H9 (cell line): ENCODE data around the gene ARHGEF9. TPM values are rescaled to one million over a fixed set of nuclear protein-coding genes. Genes with fewer than 3 reads are reported as not detected.

Source experiments
- DNase-seq: peaks from one replicate; pipeline ENCODE4 v3.0.0-alpha.2; 2017
- H2AFZ ChIP-seq: one replicate; pipeline ENCODE4 v1.6.1; 2013; ENCODE audit warnings: mild to moderate bottlenecking, low read length, control low read depth, moderate library complexity
- H2AK5ac ChIP-seq: 2 replicates; pipeline ENCODE4 v1.6.1; 2013; ENCODE audit warnings: low read length, control low read depth, mixed read lengths; ENCODE audit not compliant: insufficient read length
- H2BK120ac ChIP-seq: one replicate; pipeline ENCODE4 v1.6.1; 2013; ENCODE audit warnings: low read depth, mild to moderate bottlenecking, low read length, control low read depth, inconsistent platforms; ENCODE audit not compliant: poor library complexity, severe bottlenecking
- H2BK12ac ChIP-seq: 2 replicates; pipeline ENCODE4 v1.6.1; 2013; ENCODE audit warnings: low read length, control low read depth, mixed read lengths, low read depth; ENCODE audit not compliant: insufficient read length
- H2BK15ac ChIP-seq: 2 replicates; pipeline ENCODE4 v1.6.1; 2013; ENCODE audit warnings: low read depth, low read length, control low read depth
- H2BK20ac ChIP-seq: one replicate; pipeline ENCODE4 v1.6.1; 2013; ENCODE audit warnings: low read depth, mild to moderate bottlenecking, low read length, control low read depth, inconsistent platforms; ENCODE audit not compliant: poor library complexity, severe bottlenecking
- H2BK5ac ChIP-seq: 2 replicates; pipeline ENCODE4 v1.6.1; 2013; ENCODE audit warnings: low read length, control low read depth, mixed read lengths; ENCODE audit not compliant: insufficient read length
- H3K14ac ChIP-seq: 2 replicates; pipeline ENCODE4 v1.6.1; 2013; ENCODE audit warnings: low read length, control low read depth; ENCODE audit not compliant: insufficient read depth
- H3K18ac ChIP-seq: 2 replicates; pipeline ENCODE4 v1.6.1; 2013; ENCODE audit warnings: low read depth, mild to moderate bottlenecking, mixed read lengths, low read length, control low read depth; ENCODE audit not compliant: insufficient read length
- H3K23ac ChIP-seq: 2 replicates; pipeline ENCODE4 v1.6.1; 2013; ENCODE audit warnings: low read length, control low read depth, mixed read lengths, low read depth; ENCODE audit not compliant: insufficient read length
- H3K23me2 ChIP-seq: 2 replicates; pipeline ENCODE4 v1.6.1; 2013; ENCODE audit warnings: low read depth, mild to moderate bottlenecking, mixed read lengths, low read length, control low read depth; ENCODE audit not compliant: insufficient read length, poor library complexity, severe bottlenecking
- H3K27ac ChIP-seq: 2 replicates; pipeline ENCODE4 v1.5.1; 2013; ENCODE audit warnings: low read length, control low read depth, mixed read lengths, low read depth; ENCODE audit not compliant: insufficient read length
- H3K27me3 ChIP-seq: 2 replicates; pipeline ENCODE4 v1.6.1; 2013; ENCODE audit warnings: low read length, control low read depth, inconsistent platforms; ENCODE audit not compliant: insufficient read depth
- H3K4ac ChIP-seq: 2 replicates; pipeline ENCODE4 v1.6.1; 2013; ENCODE audit warnings: low read depth, mild to moderate bottlenecking, control low read depth, inconsistent platforms, low read length, moderate library complexity
- H3K4me1 ChIP-seq: 2 replicates; pipeline ENCODE4 v1.6.1; 2013; ENCODE audit warnings: low read length, control low read depth, inconsistent platforms; ENCODE audit not compliant: insufficient read depth
- H3K4me2 ChIP-seq: 2 replicates; pipeline ENCODE4 v1.6.1; 2013; ENCODE audit warnings: low read length, control low read depth, mixed read lengths; ENCODE audit not compliant: insufficient read length, insufficient read depth
- H3K56ac ChIP-seq: 2 replicates; pipeline ENCODE4 v1.6.1; 2013; ENCODE audit warnings: low read depth, mild to moderate bottlenecking, mixed read lengths, low read length, control low read depth; ENCODE audit not compliant: insufficient read length
- H3K79me1 ChIP-seq: 2 replicates; pipeline ENCODE4 v1.6.1; 2013; ENCODE audit warnings: low read depth, mild to moderate bottlenecking, moderate library complexity, low read length, control low read depth, inconsistent platforms; ENCODE audit not compliant: insufficient read depth, poor library complexity, severe bottlenecking
- H3K79me2 ChIP-seq: 2 replicates; pipeline ENCODE4 v1.6.1; 2013; ENCODE audit warnings: low read length, control low read depth, inconsistent platforms; ENCODE audit not compliant: insufficient read depth
- H3K9ac ChIP-seq: 2 replicates; pipeline ENCODE4 v1.6.1; 2013; ENCODE audit warnings: low read length, control low read depth, mixed read lengths; ENCODE audit not compliant: insufficient read length; ENCODE audit errors: extremely low read depth
- H3K9me3 ChIP-seq: one replicate; pipeline ENCODE4 v1.6.1; 2013; ENCODE audit warnings: low read depth, low read length, inconsistent platforms; ENCODE audit not compliant: control insufficient read depth
- H3T11ph ChIP-seq: one replicate; pipeline ENCODE4 v1.6.1; 2013; ENCODE audit warnings: mild to moderate bottlenecking, low read length, control low read depth, inconsistent platforms
- H4K20me1 ChIP-seq: one replicate; pipeline ENCODE4 v1.6.1; 2013; ENCODE audit not compliant: control insufficient read depth, insufficient read length, insufficient read depth
- H4K5ac ChIP-seq: 2 replicates; pipeline ENCODE4 v1.6.1; 2013; ENCODE audit warnings: low read depth, mild to moderate bottlenecking, mixed read lengths, low read length, control low read depth; ENCODE audit not compliant: insufficient read length
- H4K8ac ChIP-seq: replicated peaks from 2 replicates; pipeline ENCODE4 v1.6.1; 2013; ENCODE audit warnings: low read length, control low read depth, mixed read lengths, low read depth; ENCODE audit not compliant: insufficient read length
- H4K91ac ChIP-seq: 2 replicates; pipeline ENCODE4 v1.6.1; 2013; ENCODE audit warnings: low read depth, mild to moderate bottlenecking, moderate library complexity, mixed read lengths, low read length, control low read depth; ENCODE audit not compliant: insufficient read length
- H3K27ac Mint-ChIP-seq, 3 experiments: 2 replicates in 2 of 3; 3 replicates in 1 of 3; pipeline ENCODE4 v1.8.0; 2020 to 2021; ENCODE audit warnings: mixed read lengths in 3 of 3, mild to moderate bottlenecking in 1 of 3, moderate library complexity in 1 of 3
- H3K27me3 Mint-ChIP-seq: 2 replicates; pipeline ENCODE4 v1.8.0; 2021; ENCODE audit warnings: low read depth, mild to moderate bottlenecking, moderate library complexity, mixed read lengths
- H3K36me3 Mint-ChIP-seq, 3 experiments: 2 replicates in 2 of 3; 3 replicates in 1 of 3; pipeline ENCODE4 v1.8.0; 2020 to 2021; ENCODE audit warnings: low read depth in 3 of 3, mixed read lengths in 3 of 3; ENCODE audit not compliant: insufficient read depth in 1 of 3
- H3K4me1 Mint-ChIP-seq, 2 experiments: 2 replicates each; pipeline ENCODE4 v1.8.0; 2020; ENCODE audit warnings: mixed read lengths in 2 of 2
- H3K4me3 Mint-ChIP-seq, 2 experiments: 2 replicates in 1 of 2; 3 replicates in 1 of 2; pipeline ENCODE4 v1.8.0; 2020 to 2021; ENCODE audit warnings: mild to moderate bottlenecking in 2 of 2, mixed read lengths in 2 of 2, moderate library complexity in 1 of 2
- H3K9me3 Mint-ChIP-seq, 2 experiments: 2 replicates in 1 of 2; 3 replicates in 1 of 2; pipeline ENCODE4 v1.8.0; 2020; ENCODE audit warnings: mild to moderate bottlenecking in 2 of 2, mixed read lengths in 2 of 2, moderate library complexity in 1 of 2
- CTCF ChIP-seq: fragments of 200-600 bp; sonication (generic); conservative IDR thresholded peaks from 3 replicates; pipeline ENCODE4 v1.8.0; 2021; ENCODE audit warnings: antibody characterized with exemption, mild to moderate bottlenecking
- WGBS: extraction: QIAGEN DNeasy Blood & Tissue Kit; methylation state at CpG from one replicate; pipeline ENCODE4 v1.1.7; 2013; ENCODE audit warnings: missing lambda C conversion rate, low lambda C conversion rate, mixed read lengths; ENCODE audit not compliant: insufficient read length; ENCODE audit errors: extremely low coverage; 5-methylcytosine and 5-hydroxymethylcytosine counted together
- total RNA-seq: library from RNA; stranded (reverse); gene quantifications from 2 replicates; pipeline ENCODE4 v1.2.1, GENCODE V29; 2021

ARHGEF9 gene
- total RNA-seq, 1 experiment from 2014 or later, result 26.4 TPM

DNA sequence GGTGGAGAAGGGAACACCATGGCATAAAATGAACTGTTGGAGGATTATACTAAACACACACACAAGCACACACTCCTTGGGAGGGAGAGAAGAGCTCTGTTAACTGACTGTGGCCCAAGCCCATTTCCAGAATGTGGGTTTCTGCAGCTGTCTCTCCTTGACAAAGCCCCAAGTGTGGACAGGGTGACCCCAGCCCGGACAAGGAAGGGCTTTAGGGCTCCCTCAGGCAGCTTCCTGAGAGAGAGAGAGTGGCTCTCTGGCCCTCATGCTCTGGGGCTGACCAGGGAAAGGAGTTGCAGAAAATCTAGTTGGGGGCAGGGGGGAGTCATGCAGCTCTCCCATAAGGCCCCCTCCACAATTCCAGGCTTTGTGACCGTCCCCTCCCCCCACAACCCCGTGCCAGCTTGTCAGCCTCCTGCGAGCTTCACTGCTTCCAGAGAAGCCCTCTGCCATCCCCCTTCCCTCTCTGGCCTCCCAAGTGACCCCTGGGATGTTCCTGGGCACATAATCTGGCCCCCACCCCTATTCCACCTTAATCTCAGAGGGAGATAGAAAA lies 590 bp downstream of the ARHGEF9 start:
- H4K8ac ChIP-seq, result no peak overlapping the region
- DNase-seq, result no peak

More for the DNA sequence above, 590 bp downstream of the ARHGEF9 start:
- Histone ChIP-seq H2BK12ac (no peak overlapping the region), H3K23me2 (peaks cover 13% of the 10 kb centered on the region), H4K20me1 (no peaks in the 10 kb centered on the region), H3K27me3 (no peaks in the 10 kb centered on the region), H3K27ac (peak overlapping the region; percentile 0), H4K5ac (no peak overlapping the region), H3K4ac (no peak overlapping the region), H3K14ac (peak overlapping the region; percentile 77), H3K79me2 (no peaks in the 10 kb centered on the region), H2BK20ac (no peak overlapping the region), H4K91ac (no peak overlapping the region), H3K9me3 (peaks cover 55% of the 10 kb centered on the region), H3K4me2 (peak overlapping the region; percentile 74), H3K23ac (no peak overlapping the region), H3K9ac (peak overlapping the region; percentile 38), H2BK5ac (no peak overlapping the region), H3K79me1 (no peaks in the 10 kb centered on the region), H3K4me1 (peaks cover 9% of the 10 kb centered on the region; the same call in 1 of the 2 replicates), H2BK15ac (no peak overlapping the region), H2BK120ac (no peak overlapping the region), H2AK5ac (no peak overlapping the region), H3T11ph (no peak overlapping the region), H3K18ac (peak overlapping the region; percentile 15), H3K56ac (no peak overlapping the region), H2AFZ (no peak overlapping the region)
- no peak for TF ChIP-seq CTCF
- Mint-ChIP-seq H3K36me3 (peaks cover 12 to 23% (median 23%) of the 10 kb centered on the region in 3 experiments), H3K27ac (peak overlapping the region in 2 of 3 experiments; percentile 73 to 98; a peak in 5 of 7 replicates), H3K27me3 (no peaks in the 10 kb centered on the region), H3K9me3 (peaks cover 62 to 68% of the 10 kb centered on the region in 2 experiments), H3K4me3 (peak overlapping the region; percentile 69 to 81), H3K4me1 (peaks cover 14 to 22% of the 10 kb centered on the region in 2 experiments)
- WGBS, result no CpG with 5 or more reads among the region's 4 CpGs
